HG03469 (cell line): ENCODE measurements around the gene HSPB1.
"Not testable (repeated sequence)": the region's sequence is repeated elsewhere in the genome, so short reads cannot be mapped to it uniquely, and the experiment has no call there.

Experiments
- ATAC-seq: cut with Tn5 transposase; IDR thresholded peaks from one replicate; pipeline ENCODE4 v1.9.1; 2021; ENCODE audit warnings: mild to moderate bottlenecking, moderate library complexity, moderate number of reproducible peaks; ENCODE audit not compliant: unreplicated experiment

HSPB1 gene

GRCh38 chr7:76329479-76329878 lies 27.0 kb downstream of the HSPB1 start:
- ATAC-seq: no peak

GRCh38 chr7:76330261-76330660 lies 27.8 kb downstream of the HSPB1 start:
- ATAC-seq: no peak

- no peak for ATAC-seq
These were observed 28.2 kb downstream of the HSPB1 start for GRCh38 chr7:76330673-76331072.

GRCh38 chr7:76332078-76332477 lies 29.6 kb downstream of the HSPB1 start:
- ATAC-seq: no peak

- no peak for ATAC-seq
These were observed 31.1 kb downstream of the HSPB1 start for GRCh38 chr7:76333511-76334101.

- ATAC-seq: no peak
These were observed 32.0 kb downstream of the HSPB1 start for GRCh38 chr7:76334320-76334967.

GRCh38 chr7:76335417-76335816 lies 32.9 kb downstream of the HSPB1 start:
- ATAC-seq: not testable (repeated sequence)

GRCh38 chr7:76336094-76336493 lies 33.6 kb downstream of the HSPB1 start:
- no peak for ATAC-seq

- ATAC-seq: no peak
These were observed 34.7 kb downstream of the HSPB1 start for GRCh38 chr7:76337147-76337546.

- no peak for ATAC-seq
These were observed 36.0 kb downstream of the HSPB1 start for GRCh38 chr7:76338298-76339084.

- ATAC-seq: no peak
These were observed 38.2 kb downstream of the HSPB1 start for GRCh38 chr7:76340617-76341131.

- ATAC-seq: no peak
These were observed 39.7 kb downstream of the HSPB1 start for GRCh38 chr7:76342222-76342621.

- no peak for ATAC-seq
These were observed 40.9 kb downstream of the HSPB1 start for GRCh38 chr7:76343294-76343930.

- ATAC-seq: no peak
These were observed 41.5 kb downstream of the HSPB1 start for GRCh38 chr7:76343931-76344321.

GRCh38 chr7:76346097-76346496 lies 43.6 kb downstream of the HSPB1 start:
- ATAC-seq: no peak

GRCh38 chr7:76346778-76347177 lies 44.3 kb downstream of the HSPB1 start:
- no peak for ATAC-seq

GRCh38 chr7:76347710-76348109 lies 45.2 kb downstream of the HSPB1 start:
- ATAC-seq: no peak

- no peak for ATAC-seq
These were observed 46.9 kb downstream of the HSPB1 start for GRCh38 chr7:76349313-76349885.

GRCh38 chr7:76351372-76351771 lies 48.9 kb downstream of the HSPB1 start:
- no peak for ATAC-seq

GRCh38 chr7:76352193-76352592 lies 49.7 kb downstream of the HSPB1 start:
- no peak for ATAC-seq

GRCh38 chr7:76353744-76354143 lies 51.3 kb downstream of the HSPB1 start:
- no peak for ATAC-seq
